ENCODE data around the gene CHRNB2.

Gene CHRNB2

GRCh38 chr1:154539486-154540483, 27.8 kb upstream of the CHRNB2 start:
- H3K4me3 ChIP-seq (ENCODE audit: low read depth, low read length), result no peak overlapping the region
- H3K36me3 ChIP-seq (ENCODE audit: control insufficient read depth, insufficient read depth, low read length), result no peaks in the 10 kb centered on the region
- peaks cover 3% of the 10 kb centered on the region for H3K4me1 ChIP-seq (ENCODE audit: control insufficient read depth, insufficient read depth, low read length)
- peaks cover 2% of the 10 kb centered on the region for H3K27me3 ChIP-seq (ENCODE audit: control insufficient read depth, insufficient read depth, low read length)
- H3K9ac ChIP-seq (ENCODE audit: low read depth, low read length), result no peak overlapping the region
- H3K9me3 ChIP-seq (ENCODE audit: control insufficient read depth, insufficient read depth, low read length), result no peaks in the 10 kb centered on the region

DNA sequence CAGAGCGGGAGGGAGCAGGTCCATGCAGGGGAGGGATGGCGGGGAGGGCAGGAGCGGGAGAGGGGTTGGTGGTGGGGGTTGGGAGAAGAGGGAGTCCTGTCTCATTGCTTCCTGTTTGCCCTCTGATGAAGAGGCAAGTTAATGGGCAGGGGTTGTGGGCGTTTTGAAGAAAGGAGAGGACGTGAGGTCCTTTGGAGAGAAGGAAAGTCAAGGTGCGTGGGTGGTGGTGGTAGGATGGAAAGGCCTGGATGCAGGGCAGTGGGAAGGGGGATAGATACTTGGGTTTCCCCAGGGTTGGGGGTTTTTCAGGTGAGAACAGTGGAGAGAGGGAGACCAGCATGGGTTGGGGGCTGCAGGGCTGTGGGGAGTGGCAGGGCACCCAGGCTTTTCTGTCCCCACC, 26.3 kb upstream of the CHRNB2 start:
- no peak overlapping the region for H3K4me3 ChIP-seq (ENCODE audit: low read depth, low read length)
- no peaks in the 10 kb centered on the region for H3K36me3 ChIP-seq (ENCODE audit: control insufficient read depth, insufficient read depth, low read length)
- H3K9me3 ChIP-seq (ENCODE audit: control insufficient read depth, insufficient read depth, low read length), result no peaks in the 10 kb centered on the region
- H3K4me1 ChIP-seq (ENCODE audit: control insufficient read depth, insufficient read depth, low read length), result peaks cover 3% of the 10 kb centered on the region
- H3K27me3 ChIP-seq (ENCODE audit: control insufficient read depth, insufficient read depth, low read length), result peaks cover 2% of the 10 kb centered on the region
- no peak overlapping the region for H3K9ac ChIP-seq (ENCODE audit: low read depth, low read length)

DNA sequence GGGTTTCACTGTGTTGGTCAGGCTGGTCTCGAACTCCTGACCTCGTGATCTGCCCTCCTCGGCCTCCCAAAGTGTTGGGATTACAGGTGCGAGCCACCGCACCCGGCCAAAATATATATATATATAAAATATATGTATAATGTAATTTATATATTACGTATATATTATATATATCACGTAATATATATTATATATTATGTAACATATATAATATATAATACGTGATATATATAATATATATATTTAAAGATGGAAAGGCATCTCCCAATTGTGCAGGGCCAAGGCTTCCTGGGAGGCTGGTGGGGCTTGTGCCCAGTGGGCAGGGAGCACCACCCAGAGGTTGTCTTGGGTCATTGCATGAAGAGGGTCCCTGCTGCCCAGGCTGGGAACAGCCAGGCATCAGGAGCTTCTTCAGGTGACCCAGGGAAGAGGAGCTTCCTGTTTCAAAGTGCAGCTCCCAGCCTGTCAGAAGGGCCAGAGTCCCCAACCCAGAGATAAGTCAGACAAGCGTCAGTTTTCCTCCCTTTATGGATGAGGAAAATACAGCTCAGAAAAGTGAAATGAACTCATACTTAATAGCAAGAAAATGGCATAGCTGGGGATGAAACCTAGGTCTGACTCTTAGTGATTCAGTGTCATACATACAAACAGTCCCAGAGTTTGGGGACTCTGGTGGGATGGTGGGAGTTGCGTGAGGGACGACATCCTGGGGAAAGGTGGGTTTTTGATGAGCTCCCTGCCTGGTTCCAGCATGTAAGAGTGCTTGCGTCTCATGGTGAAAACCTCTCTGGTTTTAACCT, 21.1 kb upstream of the CHRNB2 start:
- H3K4me1 ChIP-seq (ENCODE audit: control insufficient read depth, insufficient read depth, low read length), result peaks cover under 1% of the 10 kb centered on the region
- no peaks in the 10 kb centered on the region for H3K9me3 ChIP-seq (ENCODE audit: control insufficient read depth, insufficient read depth, low read length)
- no peak overlapping the region for H3K4me3 ChIP-seq (ENCODE audit: low read depth, low read length)
- H3K36me3 ChIP-seq (ENCODE audit: control insufficient read depth, insufficient read depth, low read length), result peaks cover 25% of the 10 kb centered on the region
- H3K27me3 ChIP-seq (ENCODE audit: control insufficient read depth, insufficient read depth, low read length), result no peaks in the 10 kb centered on the region
- no peak overlapping the region for H3K9ac ChIP-seq (ENCODE audit: low read depth, low read length)

DNA sequence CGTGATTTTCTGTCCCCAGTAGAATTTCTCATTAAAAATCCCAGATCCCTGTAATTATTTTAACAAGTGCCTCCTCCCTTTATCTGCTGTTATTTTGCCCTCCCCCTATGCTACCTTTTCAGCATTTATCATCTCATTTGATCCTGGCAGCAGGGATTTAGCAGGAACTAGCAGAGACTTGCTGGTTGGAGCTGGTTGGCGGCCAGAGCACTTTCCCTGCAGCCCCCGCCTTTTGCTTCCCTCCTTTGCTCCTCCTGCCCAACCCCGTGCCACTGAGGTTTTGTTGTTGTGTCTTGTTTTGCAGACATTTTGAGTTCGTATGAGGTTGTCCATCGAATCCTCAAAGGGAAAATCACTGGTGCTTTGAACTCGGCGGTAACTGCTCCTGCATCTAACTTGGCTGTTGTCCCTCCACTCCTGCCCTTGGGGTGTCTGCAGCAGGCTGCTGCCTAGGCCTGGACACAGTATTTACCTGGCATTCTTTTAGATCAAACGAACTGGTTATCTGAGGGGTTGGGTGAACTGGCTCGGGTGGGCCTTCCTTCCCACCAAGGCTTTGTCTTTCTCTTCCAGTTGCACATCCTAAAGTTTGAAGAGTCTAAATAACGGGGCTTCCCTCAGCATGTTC, 20.4 kb upstream of the CHRNB2 start:
- Histone ChIP-seq H3K9me3 (ENCODE audit: control insufficient read depth, insufficient read depth, low read length) (no peaks in the 10 kb centered on the region), H3K36me3 (ENCODE audit: control insufficient read depth, insufficient read depth, low read length) (peaks cover 33% of the 10 kb centered on the region), H3K9ac (ENCODE audit: low read depth, low read length) (peak overlapping the region; percentile 24), H3K4me1 (ENCODE audit: control insufficient read depth, insufficient read depth, low read length) (no peaks in the 10 kb centered on the region), H3K27me3 (ENCODE audit: control insufficient read depth, insufficient read depth, low read length) (no peaks in the 10 kb centered on the region), H3K4me3 (ENCODE audit: low read depth, low read length) (no peak overlapping the region)

DNA sequence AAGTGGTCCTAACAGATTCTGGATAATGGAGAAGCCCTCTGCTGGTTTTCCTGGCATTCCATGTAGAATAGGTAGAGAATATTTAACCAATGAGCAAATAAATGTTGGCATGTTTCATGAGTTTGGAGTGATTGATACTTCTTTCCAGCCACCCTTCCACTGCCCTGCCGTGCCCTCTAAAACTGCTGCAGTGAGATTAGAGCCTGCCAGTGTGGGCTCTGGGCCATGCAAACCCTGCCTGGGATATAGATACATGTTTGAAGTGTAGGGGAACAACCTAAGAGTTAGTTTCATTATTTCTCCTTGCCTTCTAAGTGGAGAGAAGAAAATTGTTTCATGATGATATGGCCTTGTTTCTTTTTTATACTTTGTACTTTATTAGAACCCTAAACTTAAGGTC, 19.6 kb upstream of the CHRNB2 start:
- no peaks in the 10 kb centered on the region for H3K27me3 ChIP-seq (ENCODE audit: control insufficient read depth, insufficient read depth, low read length)
- no peak overlapping the region for H3K9ac ChIP-seq (ENCODE audit: low read depth, low read length)
- H3K36me3 ChIP-seq (ENCODE audit: control insufficient read depth, insufficient read depth, low read length), result peaks cover 41% of the 10 kb centered on the region

DNA sequence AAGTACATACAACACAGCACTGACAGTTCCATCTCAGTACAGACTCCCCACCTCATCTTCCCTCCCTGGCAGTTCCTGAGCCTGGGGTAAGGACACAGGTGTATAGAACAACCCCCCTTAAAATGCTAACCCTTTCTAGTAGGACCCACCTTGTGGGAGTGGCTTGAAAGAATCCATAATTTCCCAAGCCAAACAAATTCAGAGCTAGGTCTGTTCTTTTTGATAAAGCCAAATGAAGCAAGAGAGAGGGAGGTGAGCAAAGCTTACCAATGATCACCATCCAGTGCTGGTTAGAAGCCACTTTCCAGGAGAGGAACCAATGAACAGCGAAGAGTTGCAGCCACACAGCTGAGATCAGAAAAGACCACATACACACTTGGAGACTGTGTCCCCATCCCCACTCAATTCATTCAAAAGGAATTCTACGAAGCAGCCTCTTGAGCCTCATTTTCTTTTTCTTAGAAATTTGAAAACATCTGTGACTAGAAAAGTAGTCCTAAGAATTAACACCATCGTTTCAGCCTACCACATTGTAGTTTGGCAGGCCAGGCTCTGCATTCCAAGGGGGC, 18.3 kb upstream of the CHRNB2 start:
- H3K9me3 ChIP-seq (ENCODE audit: control insufficient read depth, insufficient read depth, low read length), result no peaks in the 10 kb centered on the region
- H3K4me1 ChIP-seq (ENCODE audit: control insufficient read depth, insufficient read depth, low read length), result no peaks in the 10 kb centered on the region
- peaks cover 49% of the 10 kb centered on the region for H3K36me3 ChIP-seq (ENCODE audit: control insufficient read depth, insufficient read depth, low read length)
- H3K4me3 ChIP-seq (ENCODE audit: low read depth, low read length), result no peak overlapping the region
- no peak overlapping the region for H3K9ac ChIP-seq (ENCODE audit: low read depth, low read length)
- H3K27me3 ChIP-seq (ENCODE audit: control insufficient read depth, insufficient read depth, low read length), result no peaks in the 10 kb centered on the region

More for the DNA sequence above, 19.6 kb upstream of the CHRNB2 start:
- Histone ChIP-seq H3K4me1 (ENCODE audit: control insufficient read depth, insufficient read depth, low read length) (no peaks in the 10 kb centered on the region), H3K9me3 (ENCODE audit: control insufficient read depth, insufficient read depth, low read length) (no peaks in the 10 kb centered on the region), H3K4me3 (ENCODE audit: low read depth, low read length) (no peak overlapping the region)

DNA sequence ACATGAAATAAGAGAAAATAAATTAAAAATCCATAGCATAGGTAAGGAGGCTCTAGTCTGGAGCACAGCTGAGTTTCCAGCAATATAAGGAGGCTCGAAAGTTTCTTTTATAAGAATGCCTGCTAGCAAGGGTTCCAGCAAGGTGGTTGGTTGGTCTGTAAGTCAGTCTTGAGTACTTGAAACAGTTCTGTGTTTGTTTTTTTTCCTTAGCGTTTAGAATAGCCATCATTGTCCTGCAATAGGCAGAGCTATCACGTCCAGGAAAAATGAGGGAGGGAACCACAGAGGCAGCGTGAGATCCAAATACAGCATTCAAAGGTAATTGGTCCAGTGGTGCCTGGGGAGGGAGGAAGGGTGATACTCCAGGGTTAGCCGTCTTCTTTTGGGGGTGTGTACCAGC, 17.5 kb upstream of the CHRNB2 start:
- no peak overlapping the region for H3K9ac ChIP-seq (ENCODE audit: low read depth, low read length)
- H3K27me3 ChIP-seq (ENCODE audit: control insufficient read depth, insufficient read depth, low read length), result no peaks in the 10 kb centered on the region
- no peak overlapping the region for H3K4me3 ChIP-seq (ENCODE audit: low read depth, low read length)
- H3K9me3 ChIP-seq (ENCODE audit: control insufficient read depth, insufficient read depth, low read length), result no peaks in the 10 kb centered on the region
- H3K36me3 ChIP-seq (ENCODE audit: control insufficient read depth, insufficient read depth, low read length), result peaks cover 57% of the 10 kb centered on the region
- no peaks in the 10 kb centered on the region for H3K4me1 ChIP-seq (ENCODE audit: control insufficient read depth, insufficient read depth, low read length)

GRCh38 chr1:154550657-154551056, 16.9 kb upstream of the CHRNB2 start:
- Histone ChIP-seq H3K4me1 (ENCODE audit: control insufficient read depth, insufficient read depth, low read length) (no peaks in the 10 kb centered on the region), H3K9me3 (ENCODE audit: control insufficient read depth, insufficient read depth, low read length) (no peaks in the 10 kb centered on the region), H3K9ac (ENCODE audit: low read depth, low read length) (no peak overlapping the region), H3K27me3 (ENCODE audit: control insufficient read depth, insufficient read depth, low read length) (no peaks in the 10 kb centered on the region), H3K4me3 (ENCODE audit: low read depth, low read length) (no peak overlapping the region), H3K36me3 (ENCODE audit: control insufficient read depth, insufficient read depth, low read length) (peaks cover 61% of the 10 kb centered on the region)

DNA sequence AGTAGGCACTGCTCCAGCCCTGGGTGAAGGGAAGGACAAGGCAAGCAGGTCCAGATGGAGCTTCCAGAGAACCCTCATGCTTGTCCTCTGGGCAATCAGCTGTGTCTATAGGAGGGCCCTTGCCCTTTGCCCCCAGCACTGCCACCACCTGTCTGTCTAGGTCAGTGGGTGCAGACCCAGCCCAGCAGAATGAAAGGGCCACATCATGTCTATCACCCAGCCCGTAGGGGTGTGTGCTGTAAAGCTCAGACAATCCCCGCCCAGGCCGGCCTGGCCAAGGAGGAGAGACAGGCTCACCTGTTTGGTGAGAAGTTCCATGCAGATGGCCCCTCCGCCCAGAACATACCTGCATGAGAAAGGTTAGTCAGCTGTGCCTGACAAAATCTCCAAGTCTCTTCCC, 16.1 kb upstream of the CHRNB2 start:
- peaks cover 4% of the 10 kb centered on the region for H3K4me1 ChIP-seq (ENCODE audit: control insufficient read depth, insufficient read depth, low read length)

DNA sequence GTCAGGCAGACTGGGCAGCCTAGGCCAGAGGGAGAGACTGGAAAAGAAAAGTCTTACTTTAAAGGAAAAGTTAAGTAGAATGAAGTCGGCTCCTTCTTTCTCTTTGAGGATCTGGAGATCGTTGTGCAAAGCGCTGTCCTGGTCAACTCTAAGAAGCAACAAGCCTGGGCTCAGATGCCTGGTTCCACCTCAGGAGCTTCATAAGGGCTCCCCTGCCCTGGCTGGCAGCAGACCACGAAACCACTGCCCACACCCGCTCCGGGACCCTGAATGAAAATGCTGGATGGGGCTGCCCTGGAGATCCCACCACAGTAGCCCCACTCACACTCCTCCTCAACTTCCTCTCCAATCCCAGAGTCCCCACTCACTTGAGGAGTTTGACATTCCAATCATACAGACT, 15.5 kb upstream of the CHRNB2 start:
- H3K9me3 ChIP-seq (ENCODE audit: control insufficient read depth, insufficient read depth, low read length), result no peaks in the 10 kb centered on the region

More for the DNA sequence above, 16.1 kb upstream of the CHRNB2 start:
- Histone ChIP-seq H3K9me3 (ENCODE audit: control insufficient read depth, insufficient read depth, low read length) (no peaks in the 10 kb centered on the region), H3K27me3 (ENCODE audit: control insufficient read depth, insufficient read depth, low read length) (no peaks in the 10 kb centered on the region), H3K36me3 (ENCODE audit: control insufficient read depth, insufficient read depth, low read length) (peaks cover 61% of the 10 kb centered on the region), H3K9ac (ENCODE audit: low read depth, low read length) (no peak overlapping the region), H3K4me3 (ENCODE audit: low read depth, low read length) (no peak overlapping the region)

More for the DNA sequence above, 15.5 kb upstream of the CHRNB2 start:
- Histone ChIP-seq H3K4me1 (ENCODE audit: control insufficient read depth, insufficient read depth, low read length) (peaks cover 10% of the 10 kb centered on the region), H3K27me3 (ENCODE audit: control insufficient read depth, insufficient read depth, low read length) (no peaks in the 10 kb centered on the region), H3K4me3 (ENCODE audit: low read depth, low read length) (no peak overlapping the region), H3K9ac (ENCODE audit: low read depth, low read length) (no peak overlapping the region), H3K36me3 (ENCODE audit: control insufficient read depth, insufficient read depth, low read length) (peaks cover 61% of the 10 kb centered on the region)

Measured in iPS-15b (cell line).